GM13976 (cell line): Measurements from ENCODE around the gene ZNF486.
"Not testable (repeated sequence)": the region's sequence is repeated elsewhere in the genome, so short reads cannot be mapped to it uniquely, and the experiment has no call there.

Experiments used
- DNase-seq: peaks from one replicate; pipeline ENCODE4 v3.0.0; 2012; ENCODE audit warnings: low spot score
- CTCF ChIP-seq: IDR thresholded peaks from 2 replicates; pipeline ENCODE4 v1.5.1; 2012; ENCODE audit warnings: borderline replicate concordance, mild to moderate bottlenecking; ENCODE audit not compliant: insufficient read depth; ENCODE audit errors: extremely low read depth, missing control alignments, control extremely low read depth
- in situ Hi-C: fragments of 300-500 bp; cut with MboI; formaldehyde crosslinking; loops from one replicate; pipeline ENCODE4 v1.12.0; 2022; ENCODE audit warnings: low sequenced_read_pairs, mixed read lengths, inconsistent platforms; ENCODE audit not compliant: unreplicated experiment

The ZNF486 gene

GRCh38 chr19:20167020-20167644, at the start of gene ZNF486:
Gene ZNF486, plus strand, starts transcription at chr19:20167214. Its CDS starts 117 bp downstream, at chr19:20167331.
- TF ChIP-seq CTCF: no peak
- in situ Hi-C loops: no loop called here
- DNase-seq: peak; percentile 76

GRCh38 chr19:20118064-20118839, 48.8 kb upstream of the ZNF486 start:
- in situ Hi-C loops: not testable (repeated sequence)

GRCh38 chr19:20124879-20125278, 42.1 kb upstream of the ZNF486 start:
- TF ChIP-seq CTCF: no peak
- in situ Hi-C loops: no loop called here
- no peak for DNase-seq

More at GRCh38 chr19:20118064-20118839, 48.8 kb upstream of the ZNF486 start:
- not testable (repeated sequence) for DNase-seq

- DNase-seq, in situ Hi-C loops: not testable (repeated sequence)
Observed at GRCh38 chr19:20132933-20133332, 34.1 kb upstream of the ZNF486 start.

GRCh38 chr19:20137714-20138113, 29.3 kb upstream of the ZNF486 start:
- DNase-seq, in situ Hi-C loops: not testable (repeated sequence)

GRCh38 chr19:20151617-20152145, 15.3 kb upstream of the ZNF486 start:
- in situ Hi-C loops: no loop called here
- TF ChIP-seq CTCF: no peak
- no peak for DNase-seq

- DNase-seq, in situ Hi-C loops: not testable (repeated sequence)
Observed at GRCh38 chr19:20152506-20152905, 14.5 kb upstream of the ZNF486 start.

- TF ChIP-seq CTCF: no peak
- in situ Hi-C loops: no loop called here
- no peak for DNase-seq
Observed at GRCh38 chr19:20153281-20153680, 13.7 kb upstream of the ZNF486 start.
